Gastrocnemius medialis (tissue), 4 donors: ENCODE measurements around the gene RAB40C.

ENCODE experiments used
- POLR2A ChIP-seq, 2 donors: fragments of 450-650 bp; IDR thresholded peaks; one replicate each; pipeline ENCODE4 v1.6.1; 2017; ENCODE audit warnings: antibody characterized with exemption in 2 of 2, mild to moderate bottlenecking in 2 of 2, moderate library complexity in 2 of 2
- TF ChIP-seq, protein P1 (sequence below), 5 experiments: fragments of 450-650 bp in 3 of 5; fragments of 200-600 bp in 2 of 5; sonication (generic) in 2 of 5; IDR thresholded peaks in 4 of 5; conservative IDR thresholded peaks in 1 of 5; 1 replicate in 4 of 5; 2 replicates in 1 of 5; pipeline ENCODE4 v1.5.1; 2016 to 2019; ENCODE audit warnings: antibody characterized with exemption in 5 of 5, mild to moderate bottlenecking in 3 of 5, moderate library complexity in 3 of 5

- TF ChIP-seq, protein P1, sequence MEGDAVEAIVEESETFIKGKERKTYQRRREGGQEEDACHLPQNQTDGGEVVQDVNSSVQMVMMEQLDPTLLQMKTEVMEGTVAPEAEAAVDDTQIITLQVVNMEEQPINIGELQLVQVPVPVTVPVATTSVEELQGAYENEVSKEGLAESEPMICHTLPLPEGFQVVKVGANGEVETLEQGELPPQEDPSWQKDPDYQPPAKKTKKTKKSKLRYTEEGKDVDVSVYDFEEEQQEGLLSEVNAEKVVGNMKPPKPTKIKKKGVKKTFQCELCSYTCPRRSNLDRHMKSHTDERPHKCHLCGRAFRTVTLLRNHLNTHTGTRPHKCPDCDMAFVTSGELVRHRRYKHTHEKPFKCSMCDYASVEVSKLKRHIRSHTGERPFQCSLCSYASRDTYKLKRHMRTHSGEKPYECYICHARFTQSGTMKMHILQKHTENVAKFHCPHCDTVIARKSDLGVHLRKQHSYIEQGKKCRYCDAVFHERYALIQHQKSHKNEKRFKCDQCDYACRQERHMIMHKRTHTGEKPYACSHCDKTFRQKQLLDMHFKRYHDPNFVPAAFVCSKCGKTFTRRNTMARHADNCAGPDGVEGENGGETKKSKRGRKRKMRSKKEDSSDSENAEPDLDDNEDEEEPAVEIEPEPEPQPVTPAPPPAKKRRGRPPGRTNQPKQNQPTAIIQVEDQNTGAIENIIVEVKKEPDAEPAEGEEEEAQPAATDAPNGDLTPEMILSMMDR (IDR thresholded peaks at IDR 0.05 in 4 of 5, conservative IDR thresholded peaks at IDR 0.05 in 1 of 5) = no peak
- no peak for TF ChIP-seq POLR2A (IDR thresholded peaks at IDR 0.05)
These were observed 79.8 kb downstream of the RAB40C start for GRCh38 chr16:669666-670065.
